ENCODE data around the gene MBNL1. TPM values are rescaled to one million over a fixed set of nuclear protein-coding genes. Genes with fewer than 3 reads are reported as not detected.

Gene MBNL1
- total RNA-seq, 4 donors from 2014 or later = 413 to 774 (median 604) TPM

- no peak for TF ChIP-seq CTCF (IDR thresholded peaks at IDR 0.05; ENCODE audit: low read depth)
These were observed 15.2 kb upstream of the MBNL1 start for GRCh38 chr3:152253514-152253913.

- no peak for TF ChIP-seq CTCF (IDR thresholded peaks at IDR 0.05; ENCODE audit: low read depth)
These were observed 14.7 kb upstream of the MBNL1 start for GRCh38 chr3:152254041-152254440.

- TF ChIP-seq CTCF (IDR thresholded peaks at IDR 0.05; ENCODE audit: low read depth) = no peak
These were observed 13.4 kb upstream of the MBNL1 start for GRCh38 chr3:152255290-152255689.

- TF ChIP-seq CTCF (IDR thresholded peaks at IDR 0.05; ENCODE audit: low read depth) = no peak
These were observed 11.7 kb upstream of the MBNL1 start for GRCh38 chr3:152256851-152257562.

GRCh38 chr3:152257563-152258035 lies 11.1 kb upstream of the MBNL1 start:
- no peak for TF ChIP-seq CTCF (IDR thresholded peaks at IDR 0.05; ENCODE audit: low read depth)

- TF ChIP-seq CTCF (IDR thresholded peaks at IDR 0.05; ENCODE audit: low read depth) = no peak
These were observed 10.0 kb upstream of the MBNL1 start for GRCh38 chr3:152258448-152259393.

- TF ChIP-seq CTCF (IDR thresholded peaks at IDR 0.05; ENCODE audit: low read depth) = no peak
These were observed 9.3 kb upstream of the MBNL1 start for GRCh38 chr3:152259468-152259867.
